B cell (primary cell): Measurements from ENCODE around the gene SRPX2. TPM values are rescaled to one million over a fixed set of nuclear protein-coding genes. Genes with fewer than 3 reads are reported as not detected.

Source experiments
- ATAC-seq: fragments of 200-7000 bp; cut with Tn5 transposase; one replicate; pipeline ENCODE4 v1.10.0; 2021; ENCODE audit warnings: low read depth, mild to moderate bottlenecking, moderate number of reproducible peaks, moderate library complexity
- CTCF ChIA-PET: fragments of 350-600 bp; sonication (Branson Sonifier 250); formaldehyde crosslinking; loops from one replicate; lab custom pipeline; 2021; ENCODE audit warnings: antibody characterized with exemption, inconsistent platforms; lab: Charles Lee
- POLR2A ChIA-PET: fragments of 350-600 bp; sonication (Branson Sonifier 250); formaldehyde crosslinking; loops from one replicate; lab custom pipeline; 2021; ENCODE audit warnings: antibody characterized with exemption; lab: Charles Lee
- DNase-seq: peaks from one replicate; pipeline ENCODE4 v3.0.0; 2013
- H2AFZ ChIP-seq: 2 replicates; pipeline ENCODE4 v1.6.1; 2012; ENCODE audit warnings: mild to moderate bottlenecking, low read depth, low read length; ENCODE audit not compliant: insufficient read depth, poor library complexity, severe bottlenecking
- H3K27ac ChIP-seq, 2 donors: 1 replicate in 1 of 2; 2 replicates in 1 of 2; pipeline ENCODE4 v1.5.1; 2012 to 2013; ENCODE audit warnings: low read length in 2 of 2, mild to moderate bottlenecking in 2 of 2, moderate library complexity in 1 of 2
- H3K27me3 ChIP-seq, 4 experiments: fragments of 200-600 bp in 1 of 4; sonication (generic) in 1 of 4; replicated peaks in 1 of 4; 1 replicate in 2 of 4; 2 replicates in 2 of 4; pipeline versions ENCODE4 v1.6.1 to v1.7.0; 2013 to 2016; ENCODE audit warnings: low read length in 3 of 4, mild to moderate bottlenecking in 2 of 4, mixed read lengths in 1 of 4, moderate library complexity in 1 of 4; ENCODE audit not compliant: insufficient read depth in 4 of 4, control insufficient read depth in 3 of 4; ENCODE audit errors: control extremely low read depth in 1 of 4
- H3K36me3 ChIP-seq, 2 experiments: replicated peaks in 1 of 2; 1 replicate in 1 of 2; 2 replicates in 1 of 2; pipeline versions ENCODE4 v1.6.1 to v1.7.1; 2013; ENCODE audit warnings: low read length in 1 of 2; ENCODE audit not compliant: insufficient read depth in 2 of 2, control insufficient read depth in 1 of 2; ENCODE audit errors: control extremely low read depth in 1 of 2, extremely low read depth in 1 of 2
- H3K4me1 ChIP-seq, 2 donors: fragments of 200-600 bp in 1 of 2; sonication (generic) in 1 of 2; 1 replicate in 1 of 2; 2 replicates in 1 of 2; pipeline versions ENCODE4 v1.5.1 to v1.6.1; 2013 to 2017; ENCODE audit warnings: low read length in 2 of 2; ENCODE audit not compliant: control insufficient read depth in 2 of 2, insufficient read depth in 2 of 2
- H3K4me2 ChIP-seq: replicated peaks from 2 replicates; pipeline ENCODE3; 2012; ENCODE audit warnings: mild to moderate bottlenecking, low read depth, low read length; ENCODE audit not compliant: poor library complexity, severe bottlenecking
- H3K4me3 ChIP-seq, 5 experiments: fragments of 200-600 bp in 1 of 5; sonication (generic) in 1 of 5; 1 replicate in 3 of 5; 2 replicates in 2 of 5; pipeline versions ENCODE4 v1.5.1 to v1.7.0; 2011 to 2016; ENCODE audit warnings: low read length in 4 of 5, mild to moderate bottlenecking in 4 of 5, low read depth in 2 of 5, control low read depth in 1 of 5, moderate library complexity in 1 of 5; ENCODE audit not compliant: insufficient read depth in 1 of 5; ENCODE audit errors: control extremely low read depth in 1 of 5, extremely low read depth in 1 of 5
- H3K79me2 ChIP-seq: fragments of 200-600 bp; sonication (generic); one replicate; pipeline ENCODE4 v1.6.0; 2016; ENCODE audit warnings: low read length; ENCODE audit not compliant: control insufficient read depth, insufficient read depth
- H3K9ac ChIP-seq: fragments of 200-600 bp; sonication (generic); 2 replicates; pipeline ENCODE4 v1.6.1; 2017; ENCODE audit warnings: mild to moderate bottlenecking, low read length, moderate library complexity
- H3K9me3 ChIP-seq, 3 donors: one replicate each; pipeline versions ENCODE4 v1.6.1 to v1.7.1; 2013; ENCODE audit warnings: low read length in 2 of 3; ENCODE audit not compliant: control insufficient read depth in 2 of 3, insufficient read depth in 1 of 3; ENCODE audit errors: control extremely low read depth in 1 of 3
- H4K20me1 ChIP-seq: 2 replicates; pipeline ENCODE4 v1.6.0; 2012; ENCODE audit warnings: mild to moderate bottlenecking, low read length; ENCODE audit not compliant: insufficient read depth, control insufficient read depth, poor library complexity, severe bottlenecking
- H3K27ac Mint-ChIP-seq: one replicate; pipeline ENCODE4 v1.8.0; 2021; ENCODE audit warnings: mixed read lengths
- H3K27me3 Mint-ChIP-seq: one replicate; pipeline ENCODE4 v1.8.0; 2021; ENCODE audit warnings: mixed read lengths
- H3K4me1 Mint-ChIP-seq: one replicate; pipeline ENCODE4 v1.8.0; 2021; ENCODE audit warnings: mixed read lengths
- H3K4me3 Mint-ChIP-seq: one replicate; pipeline ENCODE4 v1.8.0; 2021; ENCODE audit warnings: mixed read lengths
- H3K9me3 Mint-ChIP-seq: one replicate; pipeline ENCODE4 v1.8.0; 2022; ENCODE audit warnings: mixed read lengths; ENCODE audit not compliant: insufficient read depth
- EZH2 ChIP-seq: IDR thresholded peaks from 2 replicates; pipeline ENCODE4 v1.6.1; 2012; ENCODE audit warnings: borderline replicate concordance, low read depth, mild to moderate bottlenecking, moderate library complexity, low read length; ENCODE audit not compliant: insufficient read depth, poor library complexity, severe bottlenecking
- WGBS: methylation state at CpG from one replicate; pipeline ENCODE4 v1.1.5; 2013; ENCODE audit warnings: missing lambda C conversion rate; ENCODE audit not compliant: insufficient coverage; 5-methylcytosine and 5-hydroxymethylcytosine counted together
- intact Hi-C: fragments of 100-400 bp; cut with micrococcal nuclease; formaldehyde crosslinking; loops from one replicate; pipeline ENCODE4 v1.10.0; 2022
- polyA plus RNA-seq: library from polyadenylated mRNA; depleted of rRNA; stranded (reverse); fragments of >200 nt; gene quantifications from 2 replicates; pipeline ENCODE4 v1.2.3, GENCODE V29; 2012
- total RNA-seq, 2 donors: library from RNA; stranded (reverse); fragments of 120-200 nt in 1 of 2; gene quantifications; 1 replicate in 1 of 2; 2 replicates in 1 of 2; pipeline versions ENCODE4 v1.2.3 to v1.2.4, GENCODE V29; 2013 to 2022
- TF ChIP-seq, protein P1 (sequence below): fragments of 200-600 bp; IDR thresholded peaks from one replicate; pipeline ENCODE4 v1.8.0; 2022; ENCODE audit warnings: antibody characterized with exemption, mild to moderate bottlenecking

The SRPX2 gene
- total and polyA plus RNA-seq, 2 donors (not counting 1 experiment from before 2014, with no cell fraction given): not detected

DNA sequence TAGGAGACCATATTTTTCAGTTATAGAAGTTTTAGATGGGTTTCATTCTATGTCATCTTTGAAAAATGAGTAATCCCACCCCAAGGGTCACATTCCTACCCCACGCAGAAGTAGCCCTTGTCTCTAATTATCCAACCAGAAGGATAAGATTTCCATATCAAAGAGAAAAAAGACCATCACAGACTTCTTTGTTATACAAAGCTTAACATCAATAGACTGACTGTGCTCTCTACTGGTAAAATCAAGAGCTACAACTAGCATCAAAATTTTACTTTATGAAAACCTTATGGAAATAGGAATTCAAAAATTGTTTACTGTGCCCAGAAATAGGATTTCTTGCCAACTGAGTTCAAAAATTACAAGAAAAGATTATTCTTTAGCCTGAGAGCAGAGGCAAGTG, 34.4 kb upstream of the SRPX2 start:
- H3K4me1 ChIP-seq: peaks cover 15 to 16% of the 10 kb centered on the region in 2 donors
- no peak overlapping the region for H3K27ac Mint-ChIP-seq
- H3K4me3 ChIP-seq: no peak overlapping the region
- ChIA-PET POLR2A (no interaction called here), CTCF (interaction anchor here (0.7 to 1.0 kb wide), 2 partner anchors 38 to 97 kb away, joined by 3 to 4 read pairs; no protein-coding TSS in a partner anchor)
- intact Hi-C loops: no loop called here
- H3K9me3 ChIP-seq: no peaks in the 10 kb centered on the region
- H3K27ac ChIP-seq: no peak overlapping the region
- H3K27me3 Mint-ChIP-seq: peaks cover 16% of the 10 kb centered on the region
- DNase-seq (no peak), ATAC-seq (no peak)
- no peak overlapping the region for H2AFZ ChIP-seq
- no peak for TF ChIP-seq EZH2
- TF ChIP-seq, protein P1, sequence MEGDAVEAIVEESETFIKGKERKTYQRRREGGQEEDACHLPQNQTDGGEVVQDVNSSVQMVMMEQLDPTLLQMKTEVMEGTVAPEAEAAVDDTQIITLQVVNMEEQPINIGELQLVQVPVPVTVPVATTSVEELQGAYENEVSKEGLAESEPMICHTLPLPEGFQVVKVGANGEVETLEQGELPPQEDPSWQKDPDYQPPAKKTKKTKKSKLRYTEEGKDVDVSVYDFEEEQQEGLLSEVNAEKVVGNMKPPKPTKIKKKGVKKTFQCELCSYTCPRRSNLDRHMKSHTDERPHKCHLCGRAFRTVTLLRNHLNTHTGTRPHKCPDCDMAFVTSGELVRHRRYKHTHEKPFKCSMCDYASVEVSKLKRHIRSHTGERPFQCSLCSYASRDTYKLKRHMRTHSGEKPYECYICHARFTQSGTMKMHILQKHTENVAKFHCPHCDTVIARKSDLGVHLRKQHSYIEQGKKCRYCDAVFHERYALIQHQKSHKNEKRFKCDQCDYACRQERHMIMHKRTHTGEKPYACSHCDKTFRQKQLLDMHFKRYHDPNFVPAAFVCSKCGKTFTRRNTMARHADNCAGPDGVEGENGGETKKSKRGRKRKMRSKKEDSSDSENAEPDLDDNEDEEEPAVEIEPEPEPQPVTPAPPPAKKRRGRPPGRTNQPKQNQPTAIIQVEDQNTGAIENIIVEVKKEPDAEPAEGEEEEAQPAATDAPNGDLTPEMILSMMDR: no peak
- WGBS: 0% methylated on average over 1 of the region's 1 CpG
- H3K4me3 Mint-ChIP-seq: no peak overlapping the region
- peaks cover 19% of the 10 kb centered on the region for H3K4me1 Mint-ChIP-seq
- H3K9ac ChIP-seq: no peak overlapping the region
- no peaks in the 10 kb centered on the region for H3K36me3 ChIP-seq
- H3K79me2 ChIP-seq: no peaks in the 10 kb centered on the region
- no peak overlapping the region for H3K4me2 ChIP-seq
- H4K20me1 ChIP-seq: no peaks in the 10 kb centered on the region
- H3K27me3 ChIP-seq: peaks cover 0 to 3% (median 2%) of the 10 kb centered on the region in 4 experiments
- H3K9me3 Mint-ChIP-seq: no peaks in the 10 kb centered on the region

- no peak for TF ChIP-seq EZH2
- TF ChIP-seq, protein P1: no peak
- Histone ChIP-seq H3K27ac (no peak overlapping the region), H3K79me2 (no peaks in the 10 kb centered on the region), H3K4me2 (no peak overlapping the region), H3K9ac (no peak overlapping the region), H3K36me3 (no peaks in the 10 kb centered on the region), H3K4me3 (no peak overlapping the region), H3K27me3 (peaks cover 0 to 3% (median 2%) of the 10 kb centered on the region in 4 experiments), H3K4me1 (peaks cover 9 to 13% of the 10 kb centered on the region in 2 donors), H2AFZ (no peak overlapping the region), H4K20me1 (no peaks in the 10 kb centered on the region), H3K9me3 (no peaks in the 10 kb centered on the region)
- DNase-seq (no peak), ATAC-seq (no peak)
- H3K4me3 Mint-ChIP-seq: no peak overlapping the region
- H3K4me1 Mint-ChIP-seq: peaks cover 12% of the 10 kb centered on the region
- no peaks in the 10 kb centered on the region for H3K9me3 Mint-ChIP-seq
- H3K27ac Mint-ChIP-seq: no peak overlapping the region
- intact Hi-C loops: no loop called here
- ChIA-PET POLR2A (no interaction called here), CTCF (interaction anchor here (0.8 kb wide), 1 partner anchor 73 kb away, joined by 4 read pairs; no protein-coding TSS in a partner anchor)
- H3K27me3 Mint-ChIP-seq: peaks cover 20% of the 10 kb centered on the region
- WGBS: no CpG with 5 or more reads among the region's 5 CpGs
Observed at GRCh38 chrX:100611951-100612350, 32.0 kb upstream of the SRPX2 start.
